IPS-11a (cell line): ENCODE data around the gene LDLRAD4.

Experiments
- H3K4me3 ChIP-seq: one replicate; pipeline ENCODE4 v1.5.1; 2013; ENCODE audit warnings: low read depth, low read length, control low read depth

Gene LDLRAD4

GRCh38 chr18:13620818-13621445 lies 402.4 kb downstream of the LDLRAD4 start:
- no peak overlapping the region for H3K4me3 ChIP-seq

- H3K4me3 ChIP-seq, result no peak overlapping the region
Measured at GRCh38 chr18:13621446-13621849, 402.9 kb downstream of the LDLRAD4 start.

GRCh38 chr18:13621886-13622619 lies 403.5 kb downstream of the LDLRAD4 start:
- H3K4me3 ChIP-seq, result no peak overlapping the region

GRCh38 chr18:13622751-13623150 lies 404.2 kb downstream of the LDLRAD4 start:
- H3K4me3 ChIP-seq, result no peak overlapping the region

GRCh38 chr18:13623348-13623747 lies 404.8 kb downstream of the LDLRAD4 start:
- no peak overlapping the region for H3K4me3 ChIP-seq

- no peak overlapping the region for H3K4me3 ChIP-seq
Measured at GRCh38 chr18:13623871-13624270, 405.3 kb downstream of the LDLRAD4 start.

GRCh38 chr18:13624563-13625237 lies 406.1 kb downstream of the LDLRAD4 start:
- no peak overlapping the region for H3K4me3 ChIP-seq

GRCh38 chr18:13625355-13625754 lies 406.8 kb downstream of the LDLRAD4 start:
- no peak overlapping the region for H3K4me3 ChIP-seq

- H3K4me3 ChIP-seq, result no peak overlapping the region
Measured at GRCh38 chr18:13625843-13626543, 407.4 kb downstream of the LDLRAD4 start.

GRCh38 chr18:13626544-13626908 lies 408.0 kb downstream of the LDLRAD4 start:
- H3K4me3 ChIP-seq, result no peak overlapping the region

GRCh38 chr18:13627639-13628038 lies 409.1 kb downstream of the LDLRAD4 start:
- H3K4me3 ChIP-seq, result no peak overlapping the region

- H3K4me3 ChIP-seq, result no peak overlapping the region
Measured at GRCh38 chr18:13628211-13628610, 409.7 kb downstream of the LDLRAD4 start.

GRCh38 chr18:13629841-13630715 lies 411.5 kb downstream of the LDLRAD4 start:
- H3K4me3 ChIP-seq, result no peak overlapping the region

GRCh38 chr18:13630716-13631268 lies 412.2 kb downstream of the LDLRAD4 start:
- H3K4me3 ChIP-seq, result no peak overlapping the region

- no peak overlapping the region for H3K4me3 ChIP-seq
Measured at GRCh38 chr18:13633700-13634099, 415.1 kb downstream of the LDLRAD4 start.

- H3K4me3 ChIP-seq, result no peak overlapping the region
Measured at GRCh38 chr18:13635046-13635445, 416.5 kb downstream of the LDLRAD4 start.

GRCh38 chr18:13638719-13639595 lies 420.4 kb downstream of the LDLRAD4 start:
- H3K4me3 ChIP-seq, result no peak overlapping the region

- no peak overlapping the region for H3K4me3 ChIP-seq
Measured at GRCh38 chr18:13640266-13640860, 421.8 kb downstream of the LDLRAD4 start.
